C4-2B (cell line): Measurements from ENCODE around the gene SLC2A6.

ENCODE experiments used
- ZFX ChIP-seq: fragments of 450-650 bp; IDR thresholded peaks from 2 replicates; pipeline ENCODE4 v1.6.1; 2017
- TF ChIP-seq, protein P1 (sequence below): fragments of 450-650 bp; conservative IDR thresholded peaks from 2 replicates; pipeline ENCODE4 v1.5.1; 2017; ENCODE audit warnings: mild to moderate bottlenecking

DNA sequence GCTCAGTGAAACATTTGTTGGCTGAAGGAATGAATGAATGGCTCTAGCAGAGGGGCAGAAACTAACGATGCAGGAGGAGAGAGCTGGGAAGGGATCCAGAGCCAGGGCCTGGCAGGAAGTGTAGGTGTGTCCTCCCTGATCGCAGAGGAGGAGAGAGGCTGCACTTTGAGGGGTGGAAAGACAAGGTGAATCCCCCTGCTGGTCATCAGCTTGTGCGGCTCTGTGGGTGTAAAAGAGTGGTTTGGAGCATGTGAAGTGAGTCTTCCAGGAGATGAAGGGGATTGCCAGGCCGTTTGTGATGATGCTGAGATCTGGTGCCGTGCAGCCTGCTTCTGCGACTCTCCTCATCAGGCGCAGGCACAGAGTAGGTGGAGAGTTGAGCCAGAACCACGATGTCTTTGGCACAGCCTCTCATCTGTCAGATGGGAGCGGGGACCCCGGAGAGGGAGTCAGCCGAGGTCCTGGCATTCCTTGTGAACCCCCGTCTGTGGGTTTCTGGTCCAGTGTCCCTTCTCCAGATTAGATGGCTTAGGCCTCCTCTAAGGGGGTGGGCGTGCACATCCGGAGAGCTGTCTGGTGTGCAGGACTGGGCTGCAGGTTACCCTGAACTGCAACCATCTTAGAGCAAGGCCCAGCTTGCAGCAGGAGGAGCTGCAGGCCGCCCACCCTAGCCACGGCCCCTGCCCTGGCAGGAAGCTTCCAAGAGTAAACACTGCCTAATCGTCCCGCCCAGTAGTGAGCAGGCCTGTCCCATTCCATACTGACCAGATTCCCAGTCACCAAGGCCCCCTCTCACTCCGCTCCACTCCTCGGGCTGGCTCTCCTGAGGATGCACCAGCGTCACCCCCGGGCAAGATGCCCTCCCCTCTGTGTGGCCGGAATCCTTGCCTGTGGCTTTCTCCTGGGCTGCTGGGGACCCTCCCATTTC, 57.0 kb downstream of the SLC2A6 start, which contains the start of gene ADAMTS13:
- TF ChIP-seq, protein P1, sequence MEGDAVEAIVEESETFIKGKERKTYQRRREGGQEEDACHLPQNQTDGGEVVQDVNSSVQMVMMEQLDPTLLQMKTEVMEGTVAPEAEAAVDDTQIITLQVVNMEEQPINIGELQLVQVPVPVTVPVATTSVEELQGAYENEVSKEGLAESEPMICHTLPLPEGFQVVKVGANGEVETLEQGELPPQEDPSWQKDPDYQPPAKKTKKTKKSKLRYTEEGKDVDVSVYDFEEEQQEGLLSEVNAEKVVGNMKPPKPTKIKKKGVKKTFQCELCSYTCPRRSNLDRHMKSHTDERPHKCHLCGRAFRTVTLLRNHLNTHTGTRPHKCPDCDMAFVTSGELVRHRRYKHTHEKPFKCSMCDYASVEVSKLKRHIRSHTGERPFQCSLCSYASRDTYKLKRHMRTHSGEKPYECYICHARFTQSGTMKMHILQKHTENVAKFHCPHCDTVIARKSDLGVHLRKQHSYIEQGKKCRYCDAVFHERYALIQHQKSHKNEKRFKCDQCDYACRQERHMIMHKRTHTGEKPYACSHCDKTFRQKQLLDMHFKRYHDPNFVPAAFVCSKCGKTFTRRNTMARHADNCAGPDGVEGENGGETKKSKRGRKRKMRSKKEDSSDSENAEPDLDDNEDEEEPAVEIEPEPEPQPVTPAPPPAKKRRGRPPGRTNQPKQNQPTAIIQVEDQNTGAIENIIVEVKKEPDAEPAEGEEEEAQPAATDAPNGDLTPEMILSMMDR: no peak
- TF ChIP-seq ZFX: no peak
